ENCODE results near the gene PARP3. TPM values are rescaled to one million over a fixed set of nuclear protein-coding genes. Genes with fewer than 3 reads are reported as not detected.

Gene PARP3
- total and polyA plus RNA-seq, 4 donors, result 5.9 to 14.7 (median 12.4) TPM

DNA sequence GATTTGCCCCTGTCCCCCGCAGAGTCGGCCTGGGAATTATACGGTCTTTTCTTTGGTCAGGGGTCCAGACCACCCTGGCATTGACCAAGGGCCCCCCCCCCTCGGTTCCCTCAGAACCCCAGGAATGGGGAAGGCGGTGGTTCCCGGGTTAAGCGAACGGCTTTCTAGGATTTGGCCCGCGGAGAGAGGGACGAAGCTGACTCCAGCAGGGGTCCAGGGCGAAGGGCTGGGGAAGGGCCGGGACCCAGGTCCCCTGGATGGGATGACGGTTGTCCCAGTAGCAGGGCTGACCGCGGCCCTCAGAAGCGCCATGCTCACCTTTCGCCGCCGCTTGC, 733 bp upstream of the PARP3 start:
- Histone ChIP-seq H3K4me3 (ENCODE audit: low read depth, low read length) (peak overlapping the region; percentile 69), H3K36me3 (ENCODE audit: control insufficient read depth, insufficient read depth, low read length) (peaks cover 56% of the 10 kb centered on the region), H3K27me3 (ENCODE audit: control insufficient read depth, insufficient read depth, low read length) (no peaks in the 10 kb centered on the region), H3K4me1 (ENCODE audit: control insufficient read depth, insufficient read depth, low read length) (peaks cover 30% of the 10 kb centered on the region), H3K27ac (ENCODE audit: low read depth, low read length) (no peak overlapping the region), H3K9me3 (ENCODE audit: control insufficient read depth, insufficient read depth, low read length) (no peaks in the 10 kb centered on the region)
- 0% methylated on average over 20 of the region's 20 CpGs for WGBS (ENCODE audit: insufficient coverage)
- no peak for DNase-seq (ENCODE audit: low read depth in 4 of 6, low spot score in 6 of 6)

DNA sequence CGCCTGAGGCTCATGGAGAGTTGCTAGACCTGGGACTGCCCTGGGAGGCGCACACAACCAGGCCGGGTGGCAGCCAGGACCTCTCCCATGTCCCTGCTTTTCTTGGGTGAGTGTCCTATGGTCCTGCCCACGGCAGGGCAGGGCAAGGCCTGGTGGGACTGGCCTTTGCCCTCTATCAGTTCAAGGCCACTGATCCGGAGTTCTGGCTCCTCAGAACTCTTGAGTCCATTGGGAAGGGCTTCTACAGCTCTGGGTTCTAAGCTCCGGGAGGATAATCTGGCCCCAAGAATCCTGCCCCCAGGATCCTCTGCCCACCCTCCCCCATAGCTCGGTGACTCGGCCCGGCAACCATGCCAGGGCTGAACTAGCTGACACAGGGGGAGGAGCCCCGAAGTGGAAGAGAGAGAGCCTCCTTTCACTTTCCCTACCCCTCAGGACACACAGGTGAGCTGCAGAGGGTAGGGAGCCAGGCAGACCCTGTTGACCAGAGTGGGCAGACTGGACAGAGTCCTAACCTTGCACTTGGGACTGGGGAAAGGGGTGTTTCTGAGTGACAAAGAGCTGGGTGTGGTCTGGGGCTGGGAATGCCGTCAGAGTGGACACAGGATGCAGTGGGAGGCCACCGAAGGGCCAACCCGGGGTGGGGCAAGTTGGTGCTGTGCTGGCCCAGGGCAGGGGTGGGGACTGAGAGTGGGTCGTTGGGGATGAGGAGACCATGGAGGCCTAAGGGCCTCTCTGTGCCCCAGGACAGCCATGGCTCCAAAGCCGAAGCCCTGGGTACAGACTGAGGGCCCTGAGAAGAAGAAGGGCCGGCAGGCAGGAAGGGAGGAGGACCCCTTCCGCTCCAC, 664 bp downstream of the PARP3 start:
- peak overlapping the region; percentile 65 for H3K4me3 ChIP-seq (ENCODE audit: low read depth, low read length)
- no peaks in the 10 kb centered on the region for H3K9me3 ChIP-seq (ENCODE audit: control insufficient read depth, insufficient read depth, low read length)
- H3K4me1 ChIP-seq (ENCODE audit: control insufficient read depth, insufficient read depth, low read length), result peaks cover 30% of the 10 kb centered on the region
- WGBS (ENCODE audit: insufficient coverage), result 75% methylated on average over 10 of the region's 17 CpGs
- no peaks in the 10 kb centered on the region for H3K27me3 ChIP-seq (ENCODE audit: control insufficient read depth, insufficient read depth, low read length)
- peaks cover 47% of the 10 kb centered on the region for H3K36me3 ChIP-seq (ENCODE audit: control insufficient read depth, insufficient read depth, low read length)
- peak overlapping the region; percentile 89 for H3K27ac ChIP-seq (ENCODE audit: low read depth, low read length)
- DNase-seq (ENCODE audit: low read depth in 4 of 6, low spot score in 6 of 6), result no peak

DNA sequence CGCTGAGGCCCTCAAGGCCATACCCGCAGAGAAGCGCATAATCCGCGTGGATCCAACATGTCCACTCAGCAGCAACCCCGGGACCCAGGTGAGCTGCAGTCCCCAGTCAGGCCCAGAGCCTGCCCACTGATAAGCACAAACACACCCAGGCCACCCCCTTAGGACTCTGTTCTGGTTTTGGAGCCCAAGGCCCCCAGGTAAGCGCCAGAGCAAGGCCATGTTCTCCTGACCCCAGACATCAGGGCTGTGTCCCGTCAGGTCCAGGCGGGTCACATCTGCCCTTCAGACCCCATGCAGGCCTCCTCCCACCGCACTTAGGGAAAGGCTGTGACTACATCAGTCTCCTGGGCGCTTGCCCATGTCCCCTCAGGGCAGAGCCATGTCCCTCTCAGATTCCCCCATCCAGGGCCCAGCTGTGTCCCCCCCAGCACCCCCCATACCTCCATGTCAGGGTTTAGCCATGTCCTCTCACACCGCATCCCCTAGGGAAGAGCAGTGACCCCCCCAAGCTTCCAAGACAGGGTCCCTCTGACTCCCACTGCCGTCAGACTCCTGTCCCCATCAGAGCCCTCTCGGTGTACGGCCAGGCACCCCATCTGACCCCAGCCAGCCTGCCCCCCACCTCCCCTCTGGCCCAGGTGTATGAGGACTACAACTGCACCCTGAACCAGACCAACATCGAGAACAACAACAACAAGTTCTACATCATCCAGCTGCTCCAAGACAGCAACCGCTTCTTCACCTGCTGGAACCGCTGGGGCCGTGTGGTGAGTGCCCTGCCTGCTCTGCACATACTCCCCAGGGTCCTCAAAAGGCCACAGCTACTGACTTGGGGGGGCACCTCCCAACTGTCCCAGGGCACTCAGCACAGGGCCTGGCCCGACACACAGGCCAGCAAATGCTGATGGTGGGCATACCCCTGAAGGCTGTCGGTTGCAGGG, 1.6 kb downstream of the PARP3 start:
- Histone ChIP-seq H3K4me3 (ENCODE audit: low read depth, low read length) (no peak overlapping the region), H3K36me3 (ENCODE audit: control insufficient read depth, insufficient read depth, low read length) (peaks cover 45% of the 10 kb centered on the region), H3K27me3 (ENCODE audit: control insufficient read depth, insufficient read depth, low read length) (no peaks in the 10 kb centered on the region), H3K27ac (ENCODE audit: low read depth, low read length) (no peak overlapping the region), H3K4me1 (ENCODE audit: control insufficient read depth, insufficient read depth, low read length) (peaks cover 30% of the 10 kb centered on the region), H3K9me3 (ENCODE audit: control insufficient read depth, insufficient read depth, low read length) (no peaks in the 10 kb centered on the region)
- no peak for DNase-seq (ENCODE audit: low read depth in 4 of 6, low spot score in 6 of 6)
- 93% methylated on average over 21 of the region's 21 CpGs for WGBS (ENCODE audit: insufficient coverage)

DNA sequence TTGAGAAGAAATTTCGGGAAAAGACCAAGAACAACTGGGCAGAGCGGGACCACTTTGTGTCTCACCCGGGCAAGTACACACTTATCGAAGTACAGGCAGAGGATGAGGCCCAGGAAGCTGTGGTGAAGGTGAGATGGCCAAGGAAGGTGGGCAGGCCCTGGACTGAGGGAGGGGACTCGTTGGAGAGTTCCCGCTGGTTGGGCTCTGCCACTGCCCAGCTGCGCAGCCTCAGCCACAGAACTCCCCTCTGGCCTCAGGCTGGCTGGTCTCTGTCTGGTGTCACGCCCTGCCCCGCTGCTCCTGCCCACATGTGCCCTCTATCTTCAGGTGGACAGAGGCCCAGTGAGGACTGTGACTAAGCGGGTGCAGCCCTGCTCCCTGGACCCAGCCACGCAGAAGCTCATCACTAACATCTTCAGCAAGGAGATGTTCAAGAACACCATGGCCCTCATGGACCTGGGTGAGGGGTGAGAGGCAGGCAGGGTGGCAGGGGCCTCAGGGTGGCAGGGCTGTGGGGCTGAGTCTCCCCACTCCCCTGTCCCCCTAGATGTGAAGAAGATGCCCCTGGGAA, 2.4 kb downstream of the PARP3 start:
- 94% methylated on average over 11 of the region's 11 CpGs for WGBS (ENCODE audit: insufficient coverage)
- Histone ChIP-seq H3K27ac (ENCODE audit: low read depth, low read length) (no peak overlapping the region), H3K36me3 (ENCODE audit: control insufficient read depth, insufficient read depth, low read length) (peaks cover 44% of the 10 kb centered on the region), H3K4me1 (ENCODE audit: control insufficient read depth, insufficient read depth, low read length) (peaks cover 30% of the 10 kb centered on the region), H3K9me3 (ENCODE audit: control insufficient read depth, insufficient read depth, low read length) (no peaks in the 10 kb centered on the region), H3K27me3 (ENCODE audit: control insufficient read depth, insufficient read depth, low read length) (no peaks in the 10 kb centered on the region), H3K4me3 (ENCODE audit: low read depth, low read length) (no peak overlapping the region)
- DNase-seq (ENCODE audit: low read depth in 4 of 6, low spot score in 6 of 6), result no peak

DNA sequence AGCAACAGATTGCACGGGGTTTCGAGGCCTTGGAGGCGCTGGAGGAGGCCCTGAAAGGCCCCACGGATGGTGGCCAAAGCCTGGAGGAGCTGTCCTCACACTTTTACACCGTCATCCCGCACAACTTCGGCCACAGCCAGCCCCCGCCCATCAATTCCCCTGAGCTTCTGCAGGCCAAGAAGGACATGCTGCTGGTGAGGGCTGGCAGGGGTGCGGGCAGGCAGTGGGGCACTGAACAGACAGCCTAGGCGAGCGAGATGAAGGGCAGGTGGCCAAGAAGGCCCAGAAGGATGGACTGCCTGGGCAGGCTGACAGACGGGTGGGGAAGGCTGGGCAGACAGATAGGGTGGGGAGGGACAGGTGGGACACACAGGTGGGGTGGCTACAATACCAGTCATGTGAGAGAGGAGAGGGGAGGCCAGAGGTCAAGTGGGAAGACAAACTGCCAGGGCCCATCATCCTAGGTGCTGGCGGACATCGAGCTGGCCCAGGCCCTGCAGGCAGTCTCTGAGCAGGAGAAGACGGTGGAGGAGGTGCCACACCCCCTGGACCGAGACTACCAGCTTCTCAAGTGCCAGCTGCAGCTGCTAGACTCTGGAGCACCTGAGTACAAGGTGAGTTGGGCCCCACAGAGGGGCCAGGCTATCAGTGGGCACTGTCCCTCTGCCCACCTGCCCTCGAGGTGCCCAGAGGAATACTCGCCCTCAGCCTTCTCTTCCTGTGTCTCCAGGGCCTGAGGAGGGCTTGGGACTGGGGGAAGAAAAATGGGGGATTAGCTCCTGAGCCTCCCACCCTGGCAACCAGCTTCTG, 3.1 kb downstream of the PARP3 start:
- peaks cover 44% of the 10 kb centered on the region for H3K36me3 ChIP-seq (ENCODE audit: control insufficient read depth, insufficient read depth, low read length)
- H3K27ac ChIP-seq (ENCODE audit: low read depth, low read length), result no peak overlapping the region
- peaks cover 27% of the 10 kb centered on the region for H3K4me1 ChIP-seq (ENCODE audit: control insufficient read depth, insufficient read depth, low read length)
- H3K9me3 ChIP-seq (ENCODE audit: control insufficient read depth, insufficient read depth, low read length), result no peaks in the 10 kb centered on the region
- no peaks in the 10 kb centered on the region for H3K27me3 ChIP-seq (ENCODE audit: control insufficient read depth, insufficient read depth, low read length)
- WGBS (ENCODE audit: insufficient coverage), result 89% methylated on average over 15 of the region's 18 CpGs
- no peak for DNase-seq (ENCODE audit: low read depth in 4 of 6, low spot score in 6 of 6)
- H3K4me3 ChIP-seq (ENCODE audit: low read depth, low read length), result no peak overlapping the region

DNA sequence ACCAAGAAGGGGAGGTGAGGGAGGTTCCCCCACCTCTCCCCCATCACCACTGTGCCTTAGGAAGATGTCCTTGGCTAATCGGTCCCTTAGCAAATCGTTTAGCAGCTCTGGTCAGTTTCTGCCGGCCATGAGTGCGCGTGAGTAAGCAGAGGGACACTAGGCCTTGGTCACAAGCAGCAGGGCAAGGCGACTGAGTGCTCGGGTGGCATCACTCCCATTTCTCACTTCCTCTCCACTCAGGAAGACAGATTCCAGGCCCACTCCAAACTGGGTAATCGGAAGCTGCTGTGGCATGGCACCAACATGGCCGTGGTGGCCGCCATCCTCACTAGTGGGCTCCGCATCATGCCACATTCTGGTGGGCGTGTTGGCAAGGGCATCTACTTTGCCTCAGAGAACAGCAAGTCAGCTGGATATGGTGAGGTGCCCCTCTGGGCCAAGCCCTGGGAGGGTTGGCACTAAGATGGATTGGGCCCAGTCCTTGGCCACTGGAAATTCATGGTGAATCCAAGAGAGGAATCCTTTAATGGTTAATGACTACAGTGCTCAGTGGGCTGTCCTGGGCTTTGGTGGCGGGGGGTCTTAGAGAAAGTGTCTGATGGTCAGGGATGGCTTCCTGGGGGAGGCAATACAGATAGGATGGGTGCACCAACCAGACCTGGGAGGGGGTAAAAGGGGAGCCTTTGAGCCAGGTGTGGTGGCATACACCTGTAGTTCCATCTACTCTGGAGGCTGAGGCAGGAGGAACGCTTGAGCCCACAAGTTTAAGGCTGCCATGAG, 4.0 kb downstream of the PARP3 start:
- Histone ChIP-seq H3K27me3 (ENCODE audit: control insufficient read depth, insufficient read depth, low read length) (no peaks in the 10 kb centered on the region), H3K36me3 (ENCODE audit: control insufficient read depth, insufficient read depth, low read length) (peaks cover 44% of the 10 kb centered on the region), H3K4me3 (ENCODE audit: low read depth, low read length) (no peak overlapping the region), H3K27ac (ENCODE audit: low read depth, low read length) (no peak overlapping the region), H3K4me1 (ENCODE audit: control insufficient read depth, insufficient read depth, low read length) (peaks cover 19% of the 10 kb centered on the region), H3K9me3 (ENCODE audit: control insufficient read depth, insufficient read depth, low read length) (no peaks in the 10 kb centered on the region)
- DNase-seq (ENCODE audit: low read depth in 4 of 6, low spot score in 6 of 6), result no peak
- WGBS (ENCODE audit: insufficient coverage), result 94% methylated on average over 14 of the region's 14 CpGs

DNA sequence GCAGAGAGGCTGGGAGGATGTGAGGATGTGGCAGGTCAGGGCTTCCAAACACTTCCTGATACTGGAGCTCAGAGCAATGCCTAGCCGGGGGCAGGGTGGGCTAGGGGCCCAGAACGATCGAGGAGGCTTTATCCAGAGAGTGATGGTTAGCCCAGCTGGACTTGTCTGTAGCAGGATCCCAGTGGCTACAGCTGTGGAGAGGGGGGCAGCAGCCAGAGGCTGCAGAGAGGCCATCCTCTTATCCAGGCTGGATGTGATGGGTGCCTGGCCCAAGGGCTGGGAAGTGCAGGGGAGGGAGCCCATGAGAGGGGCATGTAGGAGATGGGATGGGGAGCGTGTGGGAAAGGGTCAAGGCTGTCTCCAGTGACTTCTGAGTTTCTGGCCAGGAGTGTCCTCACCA, 4.6 kb downstream of the PARP3 start:
- 61% methylated on average over 3 of the region's 4 CpGs for WGBS (ENCODE audit: insufficient coverage)
- no peak overlapping the region for H3K4me3 ChIP-seq (ENCODE audit: low read depth, low read length)
- no peaks in the 10 kb centered on the region for H3K9me3 ChIP-seq (ENCODE audit: control insufficient read depth, insufficient read depth, low read length)
- DNase-seq (ENCODE audit: low read depth in 4 of 6, low spot score in 6 of 6), result no peak
- no peak overlapping the region for H3K27ac ChIP-seq (ENCODE audit: low read depth, low read length)
- H3K27me3 ChIP-seq (ENCODE audit: control insufficient read depth, insufficient read depth, low read length), result no peaks in the 10 kb centered on the region
- H3K36me3 ChIP-seq (ENCODE audit: control insufficient read depth, insufficient read depth, low read length), result peaks cover 44% of the 10 kb centered on the region
- H3K4me1 ChIP-seq (ENCODE audit: control insufficient read depth, insufficient read depth, low read length), result peaks cover 14% of the 10 kb centered on the region

DNA sequence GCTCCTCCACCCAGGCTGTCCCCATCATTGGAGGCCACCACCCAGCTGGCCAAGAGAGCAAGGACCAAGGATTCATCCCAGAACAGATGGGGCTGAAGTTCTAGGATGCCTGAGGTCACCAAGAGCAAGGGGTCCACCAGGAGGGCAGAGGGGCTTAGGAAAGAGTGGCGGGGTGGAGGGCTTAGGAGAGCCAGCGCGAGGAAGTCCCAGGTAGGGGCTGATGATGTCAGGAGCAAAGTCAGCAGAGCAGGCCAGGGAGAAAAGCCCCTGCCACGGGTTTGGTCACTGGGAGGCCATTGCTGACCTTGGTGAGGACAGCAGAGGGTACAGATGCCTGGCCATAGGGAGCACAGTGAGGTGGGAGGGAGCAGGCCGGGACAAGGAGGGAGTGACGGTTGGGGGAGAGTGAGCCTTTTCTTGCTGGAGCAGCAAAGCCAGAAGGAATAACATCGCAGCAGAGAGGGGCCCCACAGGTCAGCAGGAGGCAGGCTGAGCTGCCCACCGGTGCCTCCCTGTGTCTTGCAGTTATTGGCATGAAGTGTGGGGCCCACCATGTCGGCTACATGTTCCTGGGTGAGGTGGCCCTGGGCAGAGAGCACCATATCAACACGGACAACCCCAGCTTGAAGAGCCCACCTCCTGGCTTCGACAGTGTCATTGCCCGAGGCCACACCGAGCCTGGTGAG, 5.2 kb downstream of the PARP3 start:
- Histone ChIP-seq H3K27me3 (ENCODE audit: control insufficient read depth, insufficient read depth, low read length) (no peaks in the 10 kb centered on the region), H3K9me3 (ENCODE audit: control insufficient read depth, insufficient read depth, low read length) (no peaks in the 10 kb centered on the region), H3K27ac (ENCODE audit: low read depth, low read length) (no peak overlapping the region), H3K36me3 (ENCODE audit: control insufficient read depth, insufficient read depth, low read length) (peaks cover 44% of the 10 kb centered on the region), H3K4me3 (ENCODE audit: low read depth, low read length) (no peak overlapping the region), H3K4me1 (ENCODE audit: control insufficient read depth, insufficient read depth, low read length) (peaks cover 10% of the 10 kb centered on the region)
- 63% methylated on average over 13 of the region's 13 CpGs for WGBS (ENCODE audit: insufficient coverage)
- no peak for DNase-seq (ENCODE audit: low read depth in 4 of 6, low spot score in 6 of 6)
